ENCODE measurements around the gene FDX1. TPM values are rescaled to one million over a fixed set of nuclear protein-coding genes. Genes with fewer than 3 reads are reported as not detected.
A peak's percentile ranks its signal among the peaks of the same experiment; 100 is the strongest.

Gene FDX1
- total RNA-seq, 6 experiments from 2014 or later = 7.3 to 10.3 (median 9.5) TPM

GRCh38 chr11:110463153-110463552 is 33.4 kb downstream of the FDX1 start:
- Mint-ChIP-seq H3K4me1 (ENCODE audit: low read depth) (no peaks in the 10 kb centered on the region), H3K36me3 (ENCODE audit: low read depth) (no peaks in the 10 kb centered on the region), H3K27me3 (ENCODE audit: insufficient read depth) (peaks cover 2% of the 10 kb centered on the region; the same call in 1 of the 2 replicates), H3K9me3 (no peaks in the 10 kb centered on the region), H3K4me3 (no peak overlapping the region), H3K27ac (no peak overlapping the region; the same call in 1 of the 2 replicates)
- peak; percentile 76 for TF ChIP-seq CTCF (IDR thresholded peaks at IDR 0.05)
- peak; percentile 11 for DNase-seq

GRCh38 chr11:110465231-110465630 is 35.5 kb downstream of the FDX1 start:
- no peak overlapping the region for H3K27ac Mint-ChIP-seq
- H3K4me1 Mint-ChIP-seq (ENCODE audit: low read depth) = peaks cover 2% of the 10 kb centered on the region
- H3K4me3 Mint-ChIP-seq = no peak overlapping the region
- DNase-seq = no peak
- no peak for TF ChIP-seq CTCF (IDR thresholded peaks at IDR 0.05)
- H3K27me3 Mint-ChIP-seq (ENCODE audit: insufficient read depth) = peaks cover 2% of the 10 kb centered on the region; the same call in 1 of the 2 replicates
- no peaks in the 10 kb centered on the region; the same call in 1 of the 2 replicates for H3K36me3 Mint-ChIP-seq (ENCODE audit: low read depth)
- H3K9me3 Mint-ChIP-seq = no peaks in the 10 kb centered on the region

GRCh38 chr11:110467556-110467955 is 37.8 kb downstream of the FDX1 start:
- Mint-ChIP-seq H3K9me3 (no peaks in the 10 kb centered on the region), H3K4me3 (no peak overlapping the region), H3K27me3 (ENCODE audit: insufficient read depth) (no peaks in the 10 kb centered on the region; the same call in 1 of the 2 replicates), H3K4me1 (ENCODE audit: low read depth) (peaks cover 25% of the 10 kb centered on the region), H3K27ac (no peak overlapping the region), H3K36me3 (ENCODE audit: low read depth) (peaks cover 6% of the 10 kb centered on the region)
- no peak for DNase-seq
- no peak for TF ChIP-seq CTCF (IDR thresholded peaks at IDR 0.05)

- H3K9me3 Mint-ChIP-seq = no peaks in the 10 kb centered on the region
- H3K4me1 Mint-ChIP-seq (ENCODE audit: low read depth) = peaks cover 25% of the 10 kb centered on the region
- no peak for TF ChIP-seq CTCF (IDR thresholded peaks at IDR 0.05)
- peaks cover 6% of the 10 kb centered on the region for H3K36me3 Mint-ChIP-seq (ENCODE audit: low read depth)
- no peak for DNase-seq
- no peak overlapping the region for H3K27ac Mint-ChIP-seq
- no peak overlapping the region for H3K4me3 Mint-ChIP-seq
- no peaks in the 10 kb centered on the region; the same call in 1 of the 2 replicates for H3K27me3 Mint-ChIP-seq (ENCODE audit: insufficient read depth)
Measured at GRCh38 chr11:110468121-110468520, 38.4 kb downstream of the FDX1 start.

GRCh38 chr11:110469127-110469526 is 39.4 kb downstream of the FDX1 start:
- peaks cover 6% of the 10 kb centered on the region for H3K36me3 Mint-ChIP-seq (ENCODE audit: low read depth)
- TF ChIP-seq CTCF (IDR thresholded peaks at IDR 0.05) = no peak
- DNase-seq = no peak
- H3K27me3 Mint-ChIP-seq (ENCODE audit: insufficient read depth) = no peaks in the 10 kb centered on the region; the same call in 1 of the 2 replicates
- no peaks in the 10 kb centered on the region for H3K9me3 Mint-ChIP-seq
- H3K4me3 Mint-ChIP-seq = no peak overlapping the region
- peaks cover 25% of the 10 kb centered on the region for H3K4me1 Mint-ChIP-seq (ENCODE audit: low read depth)
- H3K27ac Mint-ChIP-seq = no peak overlapping the region
